WTC11 (cell line): ENCODE data around the gene SHMT1. TPM values are rescaled to one million over a fixed set of nuclear protein-coding genes. Genes with fewer than 3 reads are reported as not detected.

Source experiments
- ATAC-seq: fragments of 200-7000 bp; cut with Tn5 transposase; 2 replicates; pipeline ENCODE4 v1.10.0; 2021; ENCODE audit warnings: mild to moderate bottlenecking, moderate library complexity
- Bru-seq: library from RNA; stranded (reverse); fragments of 400-500 nt; gene quantifications from one replicate; lab custom pipeline; 2021; lab: Mats Ljungman, UMichigan
- CTCF ChIA-PET: fragments of 300-600 bp; sonication (Branson Sonifier 250); formaldehyde crosslinking; loops from one replicate; lab custom pipeline; 2021; ENCODE audit warnings: antibody characterized with exemption; lab: Charles Lee
- POLR2A ChIA-PET: fragments of 350-600 bp; sonication (Branson Sonifier 250); formaldehyde crosslinking; loops from one replicate; lab custom pipeline; 2021; ENCODE audit warnings: antibody characterized with exemption; lab: Charles Lee
- DNase-seq: peaks from one replicate; pipeline ENCODE4 v3.0.0; 2021; ENCODE audit warnings: low spot score
- H3K27ac Mint-ChIP-seq: 2 replicates; pipeline ENCODE4 v1.8.0; 2021; ENCODE audit warnings: mixed read lengths
- H3K27me3 Mint-ChIP-seq: 2 replicates; pipeline ENCODE4 v1.8.0; 2021; ENCODE audit warnings: low read depth, mild to moderate bottlenecking, moderate library complexity, mixed read lengths
- H3K36me3 Mint-ChIP-seq: 2 replicates; pipeline ENCODE4 v1.8.0; 2021; ENCODE audit warnings: mixed read lengths
- H3K4me1 Mint-ChIP-seq: 2 replicates; pipeline ENCODE4 v1.8.0; 2022; ENCODE audit warnings: mixed read lengths
- H3K4me3 Mint-ChIP-seq: 2 replicates; pipeline ENCODE4 v1.8.0; 2021; ENCODE audit warnings: mild to moderate bottlenecking, moderate library complexity, mixed read lengths
- H3K9me3 Mint-ChIP-seq: 2 replicates; pipeline ENCODE4 v1.8.0; 2021; ENCODE audit warnings: mixed read lengths
- ATF3 ChIP-seq: sonication (generic); formaldehyde crosslinking; conservative IDR thresholded peaks from 2 replicates; pipeline ENCODE4 v1.8.1; 2022; ENCODE audit warnings: mild to moderate bottlenecking, missing genetic modification reagents
- CREM ChIP-seq: sonication (generic); formaldehyde crosslinking; IDR thresholded peaks from 2 replicates; pipeline ENCODE4 v1.8.1; 2022; ENCODE audit warnings: mild to moderate bottlenecking, missing genetic modification reagents, moderate library complexity
- E2F4 ChIP-seq: sonication (generic); formaldehyde crosslinking; IDR thresholded peaks from 2 replicates; pipeline ENCODE4 v1.8.1; 2022; ENCODE audit warnings: low read depth, mild to moderate bottlenecking, moderate library complexity, missing genetic modification reagents, borderline replicate concordance
- ESRRA ChIP-seq: sonication (generic); formaldehyde crosslinking; IDR thresholded peaks from 2 replicates; pipeline ENCODE4 v1.8.1; 2022; ENCODE audit warnings: mild to moderate bottlenecking, missing genetic modification reagents, borderline replicate concordance
- IRF2 ChIP-seq: sonication (generic); formaldehyde crosslinking; IDR thresholded peaks from 2 replicates; pipeline ENCODE4 v1.8.0; 2022; ENCODE audit warnings: low read depth, missing genetic modification reagents, borderline replicate concordance
- KAT7 ChIP-seq: sonication (generic); formaldehyde crosslinking; IDR thresholded peaks from 2 replicates; pipeline ENCODE4 v1.8.1; 2023; ENCODE audit warnings: missing genetic modification reagents, mild to moderate bottlenecking, borderline replicate concordance
- MAX ChIP-seq: sonication (generic); formaldehyde crosslinking; IDR thresholded peaks from 2 replicates; pipeline ENCODE4 v1.8.0; 2022; ENCODE audit warnings: mild to moderate bottlenecking, missing genetic modification reagents
- NFYB ChIP-seq: sonication (generic); formaldehyde crosslinking; conservative IDR thresholded peaks from 2 replicates; pipeline ENCODE4 v1.8.0; 2022; ENCODE audit warnings: low read depth, missing genetic modification reagents
- NR1H2 ChIP-seq: sonication (generic); formaldehyde crosslinking; IDR thresholded peaks from 2 replicates; pipeline ENCODE4 v1.9.0; 2021; ENCODE audit warnings: mild to moderate bottlenecking, moderate library complexity, missing genetic modification reagents
- NR3C1 ChIP-seq: sonication (generic); formaldehyde crosslinking; conservative IDR thresholded peaks from 2 replicates; pipeline ENCODE4 v1.8.1; 2023; ENCODE audit warnings: low read depth, mild to moderate bottlenecking, missing genetic modification reagents
- PRDM15 ChIP-seq: sonication (generic); formaldehyde crosslinking; IDR thresholded peaks from 2 replicates; pipeline ENCODE4 v1.8.0; 2022; ENCODE audit warnings: missing genetic modification reagents
- USF2 ChIP-seq: sonication (generic); formaldehyde crosslinking; IDR thresholded peaks from 2 replicates; pipeline ENCODE4 v1.8.1; 2023; ENCODE audit warnings: mild to moderate bottlenecking, missing genetic modification reagents, moderate library complexity
- ZNF121 ChIP-seq: sonication (generic); formaldehyde crosslinking; IDR thresholded peaks from 2 replicates; pipeline ENCODE4 v1.8.0; 2023; ENCODE audit warnings: missing genetic modification reagents
- ZNF138 ChIP-seq: sonication (generic); formaldehyde crosslinking; conservative IDR thresholded peaks from 2 replicates; pipeline ENCODE4 v1.8.1; 2022; ENCODE audit warnings: mild to moderate bottlenecking, moderate library complexity, missing genetic modification reagents
- ZNF219 ChIP-seq: sonication (generic); formaldehyde crosslinking; IDR thresholded peaks from 2 replicates; pipeline ENCODE4 v1.8.0; 2023; ENCODE audit warnings: missing genetic modification reagents, mild to moderate bottlenecking, borderline replicate concordance
- long read RNA-seq, 3 experiments: library from RNA in 1 of 3; library from capped mRNA in 1 of 3; library from polyadenylated mRNA in 1 of 3; unstranded in 2 of 3; stranded (forward) in 1 of 3; transcript quantifications; one replicate each; pipeline ENCODE4 v2.0.0, GENCODE V29; 2021
- total RNA-seq: library from RNA; stranded (reverse); gene quantifications from 3 replicates; pipeline ENCODE4 v1.2.3, GENCODE V29; 2021
- TF ChIP-seq, protein P1 (sequence below): sonication (generic); formaldehyde crosslinking; IDR thresholded peaks from 2 replicates; pipeline ENCODE4 v1.8.0; 2022; ENCODE audit warnings: mild to moderate bottlenecking, missing genetic modification reagents
- TF ChIP-seq, protein P2 (sequence below): sonication (generic); formaldehyde crosslinking; IDR thresholded peaks from 2 replicates; pipeline ENCODE4 v1.8.1; 2022; ENCODE audit warnings: low read depth, missing genetic modification reagents, borderline replicate concordance
- TF ChIP-seq, protein P3 (sequence below): sonication (generic); formaldehyde crosslinking; IDR thresholded peaks from 2 replicates; pipeline ENCODE4 v1.8.1; 2022; ENCODE audit warnings: missing genetic modification reagents, borderline replicate concordance
- TF ChIP-seq, protein P4 (sequence below): sonication (generic); formaldehyde crosslinking; IDR thresholded peaks from 2 replicates; pipeline ENCODE4 v1.8.1; 2023; ENCODE audit warnings: mild to moderate bottlenecking, moderate library complexity, missing genetic modification reagents

The SHMT1 gene
- total RNA-seq = 40.1 to 49.2 TPM (median 42.5 TPM) in 3 replicates
- Bru-seq, nascent RNA = percentile 72 among the genes with signal in this experiment
- long read RNA-seq, experiment 1, transcript SHMT1-203 (11 exons, 1,656 nt) = minor isoform, 53 of 258 reads
- long read RNA-seq, experiment 1, transcript SHMT1-201 (12 exons, 2,464 nt) = major isoform, 92 of 258 reads
- long read RNA-seq, experiment 1, partial matches to known transcripts = 20 of 258 reads
- long read RNA-seq, experiment 1, other reads (novel, unspliced or antisense) = 92 of 258 reads
- long read RNA-seq, experiment 2, transcript SHMT1-201 (12 exons, 2,464 nt) = major isoform, 20 of 45 reads
- long read RNA-seq, experiment 2, partial matches to known transcripts = 10 of 45 reads
- long read RNA-seq, experiment 2, other reads (novel, unspliced or antisense) = 12 of 45 reads
- long read RNA-seq, experiment 3, transcript SHMT1-201 (12 exons, 2,464 nt) = major isoform, 27 of 72 reads
- long read RNA-seq, experiment 3, transcript SHMT1-203 (11 exons, 1,656 nt) = minor isoform, 15 of 72 reads
- long read RNA-seq, experiment 3, partial matches to known transcripts = 5 of 72 reads
- long read RNA-seq, experiment 3, other reads (novel, unspliced or antisense) = 25 of 72 reads

DNA sequence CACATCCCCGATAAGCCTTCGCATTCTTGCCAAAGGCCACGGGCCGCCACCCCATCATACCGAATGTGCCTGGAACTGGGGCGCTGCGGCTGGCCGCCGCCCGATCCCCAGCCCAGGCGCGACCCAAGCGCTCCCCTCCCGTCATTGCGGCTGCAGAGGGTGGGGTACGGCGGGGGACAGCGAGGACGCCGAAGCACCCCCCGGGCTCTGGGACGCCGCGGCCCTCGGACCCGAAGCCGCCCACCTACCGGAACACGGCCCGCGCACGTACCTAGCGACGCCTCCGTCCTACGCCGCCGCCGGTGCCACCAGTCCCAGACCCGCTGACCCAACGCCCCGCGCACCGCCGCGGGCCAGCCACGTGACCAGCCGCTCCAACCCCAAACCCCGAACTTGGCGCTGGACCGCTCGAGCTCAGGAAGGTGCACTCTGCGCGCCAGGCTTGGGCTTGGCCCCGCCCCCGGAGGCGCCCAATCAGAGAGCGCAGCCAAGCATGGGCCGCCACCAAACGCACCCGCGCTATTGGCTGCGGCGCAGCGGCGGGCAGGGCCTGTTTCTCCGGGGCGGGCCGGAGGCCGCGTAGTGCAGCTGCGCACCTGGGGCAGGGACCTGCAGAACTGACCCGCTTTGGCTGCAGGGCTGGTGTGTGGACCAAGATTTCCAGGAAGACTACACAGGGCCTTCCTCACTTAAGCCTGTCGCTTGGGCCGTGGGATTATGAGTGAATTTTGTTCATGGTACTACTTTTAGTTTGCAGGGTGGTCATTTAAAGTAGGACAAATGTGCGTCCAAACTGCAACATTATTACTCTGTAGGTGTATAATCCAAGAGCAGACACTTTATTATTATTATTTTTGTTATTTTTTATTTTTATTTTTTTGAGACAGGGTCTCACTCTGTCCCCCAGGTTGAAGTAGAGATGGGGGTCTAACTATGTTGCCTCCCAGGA, at the start of gene SHMT1:
TSS of gene SHMT1 (minus strand) at position 450 of the 949 bp plus-strand sequence. CDS start 7,569 bp downstream, outside the sequence.
- H3K9me3 Mint-ChIP-seq = no peaks in the 10 kb centered on the region
- peak within 1 kb of the TSS; percentile 95 for H3K27ac Mint-ChIP-seq
- H3K4me3 Mint-ChIP-seq = peak within 1 kb of the TSS; percentile 84
- H3K36me3 Mint-ChIP-seq = peaks cover 8% of the 10 kb centered on the region; the same call in 1 of the 2 replicates
- POLR2A ChIA-PET = interaction anchor here (0.8 to 1.5 kb wide), 3 partner anchors 10 to 139 kb away, joined by 3 to 4 read pairs (median 3); no protein-coding TSS in a partner anchor
- H3K4me1 Mint-ChIP-seq = peaks cover 12% of the 10 kb centered on the region
- DNase-seq = peak; percentile 97
- CTCF ChIA-PET = interaction anchor here (0.6 to 1.3 kb wide), 5 partner anchors 20 to 146 kb away, joined by 3 to 5 read pairs (median 4); partner anchors contain the start of gene TOP3A
- peak; percentile 99 for ATAC-seq
- peaks cover under 1% of the 10 kb centered on the region; the same call in 1 of the 2 replicates for H3K27me3 Mint-ChIP-seq
- no peak for TF ChIP-seq ZNF219 (CRISPR knock-in tag)
- no peak for TF ChIP-seq ESRRA
- 0 out of 2 replicates have a peak, but pooled peaks have one; percentile 22 for TF ChIP-seq KAT7
- TF ChIP-seq, protein P1, sequence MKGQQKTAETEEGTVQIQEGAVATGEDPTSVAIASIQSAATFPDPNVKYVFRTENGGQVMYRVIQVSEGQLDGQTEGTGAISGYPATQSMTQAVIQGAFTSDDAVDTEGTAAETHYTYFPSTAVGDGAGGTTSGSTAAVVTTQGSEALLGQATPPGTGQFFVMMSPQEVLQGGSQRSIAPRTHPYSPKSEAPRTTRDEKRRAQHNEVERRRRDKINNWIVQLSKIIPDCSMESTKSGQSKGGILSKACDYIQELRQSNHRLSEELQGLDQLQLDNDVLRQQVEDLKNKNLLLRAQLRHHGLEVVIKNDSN (CRISPR knock-in tag) = peak; percentile 97
- TF ChIP-seq E2F4 (CRISPR knock-in tag) = peak; percentile 89; the same call in 1 of the 2 replicates
- TF ChIP-seq, protein P2, sequence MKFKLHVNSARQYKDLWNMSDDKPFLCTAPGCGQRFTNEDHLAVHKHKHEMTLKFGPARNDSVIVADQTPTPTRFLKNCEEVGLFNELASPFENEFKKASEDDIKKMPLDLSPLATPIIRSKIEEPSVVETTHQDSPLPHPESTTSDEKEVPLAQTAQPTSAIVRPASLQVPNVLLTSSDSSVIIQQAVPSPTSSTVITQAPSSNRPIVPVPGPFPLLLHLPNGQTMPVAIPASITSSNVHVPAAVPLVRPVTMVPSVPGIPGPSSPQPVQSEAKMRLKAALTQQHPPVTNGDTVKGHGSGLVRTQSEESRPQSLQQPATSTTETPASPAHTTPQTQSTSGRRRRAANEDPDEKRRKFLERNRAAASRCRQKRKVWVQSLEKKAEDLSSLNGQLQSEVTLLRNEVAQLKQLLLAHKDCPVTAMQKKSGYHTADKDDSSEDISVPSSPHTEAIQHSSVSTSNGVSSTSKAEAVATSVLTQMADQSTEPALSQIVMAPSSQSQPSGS (CRISPR knock-in tag) = no peak
- peak; percentile 84 for TF ChIP-seq NFYB (CRISPR knock-in tag)
- TF ChIP-seq ATF3 (CRISPR knock-in tag) = no peak
- TF ChIP-seq, protein P3, sequence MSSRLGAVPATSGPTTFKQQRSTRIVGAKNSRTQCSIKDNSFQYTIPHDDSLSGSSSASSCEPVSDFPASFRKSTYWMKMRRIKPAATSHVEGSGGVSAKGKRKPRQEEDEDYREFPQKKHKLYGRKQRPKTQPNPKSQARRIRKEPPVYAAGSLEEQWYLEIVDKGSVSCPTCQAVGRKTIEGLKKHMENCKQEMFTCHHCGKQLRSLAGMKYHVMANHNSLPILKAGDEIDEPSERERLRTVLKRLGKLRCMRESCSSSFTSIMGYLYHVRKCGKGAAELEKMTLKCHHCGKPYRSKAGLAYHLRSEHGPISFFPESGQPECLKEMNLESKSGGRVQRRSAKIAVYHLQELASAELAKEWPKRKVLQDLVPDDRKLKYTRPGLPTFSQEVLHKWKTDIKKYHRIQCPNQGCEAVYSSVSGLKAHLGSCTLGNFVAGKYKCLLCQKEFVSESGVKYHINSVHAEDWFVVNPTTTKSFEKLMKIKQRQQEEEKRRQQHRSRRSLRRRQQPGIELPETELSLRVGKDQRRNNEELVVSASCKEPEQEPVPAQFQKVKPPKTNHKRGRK (CRISPR knock-in tag) = no peak
- no peak for TF ChIP-seq IRF2 (CRISPR knock-in tag)
- TF ChIP-seq NR3C1 (CRISPR knock-in tag) = peak; percentile 95; the same call in 1 of the 2 replicates
- peak; percentile 53; the same call in 1 of the 2 replicates for TF ChIP-seq ZNF121 (CRISPR knock-in tag)
- 0 out of 2 replicates have a peak, but pooled peaks have one; percentile 82 for TF ChIP-seq ZNF138
- TF ChIP-seq USF2 (CRISPR knock-in tag) = peak; percentile 98
- TF ChIP-seq CREM (CRISPR knock-in tag) = peak; percentile 46; the same call in 1 of the 2 replicates
- TF ChIP-seq PRDM15 (CRISPR knock-in tag) = no peak
- TF ChIP-seq NR1H2 (CRISPR knock-in tag) = no peak
- TF ChIP-seq, protein P4, sequence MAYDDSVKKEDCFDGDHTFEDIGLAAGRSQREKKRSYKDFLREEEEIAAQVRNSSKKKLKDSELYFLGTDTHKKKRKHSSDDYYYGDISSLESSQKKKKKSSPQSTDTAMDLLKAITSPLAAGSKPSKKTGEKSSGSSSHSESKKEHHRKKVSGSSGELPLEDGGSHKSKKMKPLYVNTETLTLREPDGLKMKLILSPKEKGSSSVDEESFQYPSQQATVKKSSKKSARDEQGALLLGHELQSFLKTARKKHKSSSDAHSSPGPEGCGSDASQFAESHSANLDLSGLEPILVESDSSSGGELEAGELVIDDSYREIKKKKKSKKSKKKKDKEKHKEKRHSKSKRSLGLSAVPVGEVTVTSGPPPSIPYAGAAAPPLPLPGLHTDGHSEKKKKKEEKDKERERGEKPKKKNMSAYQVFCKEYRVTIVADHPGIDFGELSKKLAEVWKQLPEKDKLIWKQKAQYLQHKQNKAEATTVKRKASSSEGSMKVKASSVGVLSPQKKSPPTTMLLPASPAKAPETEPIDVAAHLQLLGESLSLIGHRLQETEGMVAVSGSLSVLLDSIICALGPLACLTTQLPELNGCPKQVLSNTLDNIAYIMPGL (CRISPR knock-in tag) = peak; percentile 94
- peak; percentile 92 for TF ChIP-seq MAX
